Stimulated activated CD8-positive, alpha-beta memory T cell treated with anti-CD3 and anti-CD28 coated beads, Interleukin-12 subunit alpha, Interleukin-12 subunit beta, amount 100 ng/mL, for 4 hours (primary cell): ENCODE results near the gene JKAMP.

Experiments
- DNase-seq: peaks from one replicate; pipeline ENCODE4 v3.0.0-alpha.2; 2020; ENCODE audit warnings: low read depth

JKAMP gene

GRCh38 chr14:59481407-59481806 lies 2.9 kb upstream of the JKAMP start:
- DNase-seq, result no peak

GRCh38 chr14:59481871-59482540 lies 2.3 kb upstream of the JKAMP start:
- no peak for DNase-seq

GRCh38 chr14:59482541-59483331 lies 1.6 kb upstream of the JKAMP start:
- no peak for DNase-seq

- no peak for DNase-seq
Observed at GRCh38 chr14:59483363-59483762, 954 bp upstream of the JKAMP start.

- no peak for DNase-seq
Observed at GRCh38 chr14:59484639-59485175, 390 bp downstream of the JKAMP start.

GRCh38 chr14:59490756-59491155 lies 6.4 kb downstream of the JKAMP start:
- DNase-seq, result no peak

- DNase-seq, result no peak
Observed at GRCh38 chr14:59492384-59492783, 8.1 kb downstream of the JKAMP start.

GRCh38 chr14:59500732-59501131 lies 16.4 kb downstream of the JKAMP start:
- DNase-seq, result no peak

- DNase-seq, result no peak
Observed at GRCh38 chr14:59503256-59503655, 18.9 kb downstream of the JKAMP start.

- DNase-seq, result no peak
Observed at GRCh38 chr14:59507063-59507751, 22.9 kb downstream of the JKAMP start.

GRCh38 chr14:59507752-59508103 lies 23.4 kb downstream of the JKAMP start:
- no peak for DNase-seq

GRCh38 chr14:59509101-59509500 lies 24.8 kb downstream of the JKAMP start:
- DNase-seq, result no peak

GRCh38 chr14:59510001-59510400 lies 25.7 kb downstream of the JKAMP start:
- DNase-seq, result no peak

- no peak for DNase-seq
Observed at GRCh38 chr14:59510966-59511365, 26.6 kb downstream of the JKAMP start.

GRCh38 chr14:59511916-59512575 lies 27.7 kb downstream of the JKAMP start:
- DNase-seq, result no peak

GRCh38 chr14:59520224-59520623 lies 35.9 kb downstream of the JKAMP start:
- DNase-seq, result no peak

GRCh38 chr14:59529189-59529588 lies 44.9 kb downstream of the JKAMP start:
- no peak for DNase-seq

- no peak for DNase-seq
Observed at GRCh38 chr14:59530349-59530748, 46.0 kb downstream of the JKAMP start.

GRCh38 chr14:59532419-59532818 lies 48.1 kb downstream of the JKAMP start:
- no peak for DNase-seq

- no peak for DNase-seq
Observed at GRCh38 chr14:59534361-59534987, 50.2 kb downstream of the JKAMP start.

- DNase-seq, result no peak
Observed at GRCh38 chr14:59537476-59537875, 53.2 kb downstream of the JKAMP start.

- no peak for DNase-seq
Observed at GRCh38 chr14:59538936-59539335, 54.6 kb downstream of the JKAMP start.
